GM12878 (cell line): Measurements from ENCODE around the gene GPR148. TPM values are rescaled to one million over a fixed set of nuclear protein-coding genes. Genes with fewer than 3 reads are reported as not detected.

ENCODE experiments used
- ATAC-seq: fragments of 200-7000 bp; cut with Tn5 transposase; 3 replicates; pipeline ENCODE4 v1.9.1; 2020; ENCODE audit warnings: mild to moderate bottlenecking, moderate library complexity
- BruUV-seq: library from RNA; stranded (reverse); fragments of 400-500 nt; replicated peaks from 2 replicates; lab custom pipeline; 2021; lab: Mats Ljungman, UMichigan
- CTCF ChIA-PET: fragments of 300-600 bp; sonication (Branson Sonifier 250); formaldehyde crosslinking; extraction: SDS; loops from one replicate; lab custom pipeline; 2021; ENCODE audit warnings: inconsistent platforms; lab: Yijun Ruan, JAX
- POLR2A ChIA-PET: fragments of 350-600 bp; formaldehyde crosslinking; extraction: SDS; loops from one replicate; lab custom pipeline; 2021; ENCODE audit warnings: inconsistent platforms; lab: Charles Lee
- RAD21 ChIA-PET: fragments of 300-600 bp; sonication (Branson Sonifier 250); formaldehyde crosslinking; loops from one replicate; lab custom pipeline; 2023; ENCODE audit warnings: antibody characterized with exemption; ENCODE audit not compliant: unreplicated experiment; lab: Charles Lee
- SMC1A ChIA-PET: fragments of 300-600 bp; sonication (Branson Sonifier 250); formaldehyde crosslinking; loops from one replicate; lab custom pipeline; 2023; ENCODE audit not compliant: unreplicated experiment, uncharacterized antibody; lab: Charles Lee
- DNase-seq: peaks from one replicate; pipeline ENCODE4 v3.0.0-alpha.2; 2011; ENCODE audit warnings: low read depth, low spot score
- FAIRE-seq: peaks from 3 replicates; lab custom pipeline; 2011; peaks lifted over from hg19 to GRCh38; lab: Jason Lieb, UNC
- H2AFZ ChIP-seq: 2 replicates; pipeline ENCODE4 v1.6.0; 2011; ENCODE audit warnings: low read depth, low read length, control low read depth; ENCODE audit not compliant: control insufficient read depth
- H3K27ac ChIP-seq: 2 replicates; pipeline ENCODE4 v1.5.1; 2011; ENCODE audit warnings: control low read depth; ENCODE audit not compliant: control insufficient read depth, insufficient read depth
- H3K27me3 ChIP-seq, 2 experiments: replicated peaks in 1 of 2; 2 replicates each; pipeline versions ENCODE4 v1.6.0 to v1.6.1; 2011; ENCODE audit warnings: low read length in 1 of 2; ENCODE audit not compliant: control insufficient read depth in 2 of 2, insufficient read depth in 2 of 2
- H3K36me3 ChIP-seq, 2 experiments: 2 replicates each; pipeline ENCODE4 v1.5.1; 2011; ENCODE audit warnings: low read length in 1 of 2; ENCODE audit not compliant: control insufficient read depth in 2 of 2, insufficient read depth in 2 of 2
- H3K4me1 ChIP-seq: 2 replicates; pipeline ENCODE4 v1.6.1; 2011; ENCODE audit warnings: mild to moderate bottlenecking, low read length, moderate library complexity, mixed read lengths; ENCODE audit not compliant: control insufficient read depth, insufficient read depth
- H3K4me2 ChIP-seq: 2 replicates; pipeline ENCODE4 v1.6.0; 2011; ENCODE audit warnings: control low read depth; ENCODE audit not compliant: control insufficient read depth, insufficient read depth
- H3K4me3 ChIP-seq: fragments of 200-600 bp; sonication (generic); 2 replicates; pipeline ENCODE4 v1.5.1; 2016
- H3K79me2 ChIP-seq: 2 replicates; pipeline ENCODE4 v1.6.0; 2011; ENCODE audit warnings: low read length; ENCODE audit not compliant: control insufficient read depth, insufficient read depth
- H3K9ac ChIP-seq: 2 replicates; pipeline ENCODE4 v1.8.0; 2011; ENCODE audit warnings: low read length, control low read depth, mixed read lengths; ENCODE audit not compliant: control insufficient read depth, insufficient read depth
- H3K9me3 ChIP-seq: replicated peaks from 3 replicates; pipeline ENCODE4 v1.5.1; 2011; ENCODE audit warnings: mild to moderate bottlenecking, low read length; ENCODE audit not compliant: control insufficient read depth, insufficient read depth
- H4K20me1 ChIP-seq: 2 replicates; pipeline ENCODE4 v1.6.0; 2011; ENCODE audit not compliant: control insufficient read depth, insufficient read depth
- CUX1 ChIP-seq: IDR thresholded peaks from 2 replicates; pipeline ENCODE4 v1.6.1; 2012; ENCODE audit warnings: improper control_type of control experiment, low read depth, low read length; ENCODE audit not compliant: insufficient replicate concordance
- IRF4 ChIP-seq: IDR thresholded peaks from 2 replicates; pipeline ENCODE4 v1.6.1; 2011; ENCODE audit warnings: low read depth, low read length
- KLF5 ChIP-seq: fragments of 450-650 bp; IDR thresholded peaks from 2 replicates; pipeline ENCODE4 v1.6.1; 2014; ENCODE audit warnings: mild to moderate bottlenecking; ENCODE audit not compliant: partially characterized antibody
- PAX8 ChIP-seq: fragments of 450-650 bp; IDR thresholded peaks from 2 replicates; pipeline ENCODE4 v1.6.1; 2017; ENCODE audit warnings: mild to moderate bottlenecking, moderate library complexity
- YBX1 ChIP-seq: fragments of 450-650 bp; IDR thresholded peaks from 2 replicates; pipeline ENCODE4 v1.6.1; 2016; ENCODE audit warnings: antibody characterized with exemption
- ZNF622 ChIP-seq: fragments of 450-650 bp; IDR thresholded peaks from 2 replicates; pipeline ENCODE4 v1.6.1; 2017; ENCODE audit warnings: mild to moderate bottlenecking, inconsistent platforms
- WGBS: methylation state at CpG from one replicate; pipeline ENCODE4 v1.1.6; 2016; ENCODE audit warnings: low lambda C conversion rate; ENCODE audit not compliant: insufficient replicate concordance, insufficient coverage; ENCODE audit errors: missing lambda C conversion rate; 5-methylcytosine and 5-hydroxymethylcytosine counted together
- in situ Hi-C: fragments of 300-500 bp; cut with MboI; formaldehyde crosslinking; loops from 9 replicates; pipeline ENCODE4 v1.14.3; 2018; ENCODE audit warnings: mixed read lengths
- intact Hi-C: fragments of 100-400 bp; cut with micrococcal nuclease; formaldehyde crosslinking; loops from one replicate; pipeline ENCODE4 v1.14.2; 2022; ENCODE audit not compliant: unreplicated experiment
- polyA plus RNA-seq, 11 experiments: library from polyadenylated mRNA; depleted of rRNA in 4 of 11; unstranded in 6 of 11; stranded (reverse) in 5 of 11; fragments of >200 nt; fragmentation: Nextera tagmentation in 4 of 11; fragmentation: Illumina TruSeq in 1 of 11; extraction: Ambion mirVana in 4 of 11; extraction: Trizol in 1 of 11; gene quantifications; 1 replicate in 1 of 11; 2 replicates in 10 of 11; pipeline versions ENCODE4 v1.2.1 to v1.2.3, GENCODE V29; 2011 to 2016; ENCODE audit warnings: inconsistent platforms in 2 of 11, missing spikeins in 2 of 11, low read depth in 1 of 11
- total RNA-seq, 4 experiments: library from RNA; depleted of rRNA in 3 of 4; stranded (reverse); fragments of >200 nt in 3 of 4; fragmentation: Illumina TruSeq in 1 of 4; extraction: Trizol in 1 of 4; gene quantifications; 2 replicates each; pipeline versions ENCODE4 v1.2.1 to v1.2.3, GENCODE V29; 2013 to 2021

GPR148 gene
- total and polyA plus RNA-seq, 10 of the 15 experiments (the other 5 are each of a cell fraction or from before 2014, with no cell fraction given), result not detected

GRCh38 chr2:130720036-130720435 lies 8.8 kb upstream of the GPR148 start:
- SMC1A ChIA-PET, result no interaction called here
- WGBS, result 52% methylated on average over 8 of the region's 8 CpGs
- no peak overlapping the region for H3K27ac ChIP-seq
- intact Hi-C loops, result no loop called here
- POLR2A ChIA-PET, result no interaction called here
- H3K27me3 ChIP-seq, result no peaks in the 10 kb centered on the region; a peak in 1 of 4 replicates
- no peak overlapping the region for H2AFZ ChIP-seq
- DNase-seq (no peak), FAIRE-seq (no peak), ATAC-seq (no peak)
- CTCF ChIA-PET, result no interaction called here
- H3K9me3 ChIP-seq, result no peaks in the 10 kb centered on the region; the same call in 2 of the 3 replicates
- no TSS peak for BruUV-seq
- in situ Hi-C loops, result no loop called here
- H3K4me2 ChIP-seq, result no peak overlapping the region
- no peaks in the 10 kb centered on the region for H3K36me3 ChIP-seq
- no peaks in the 10 kb centered on the region for H3K4me1 ChIP-seq
- TF ChIP-seq PAX8 (no peak), KLF5 (no peak), ZNF622 (no peak), CUX1 (no peak), IRF4 (no peak), YBX1 (no peak)
- H3K4me3 ChIP-seq, result no peak overlapping the region
- H3K9ac ChIP-seq, result no peak overlapping the region
- H3K79me2 ChIP-seq, result no peaks in the 10 kb centered on the region
- H4K20me1 ChIP-seq, result no peaks in the 10 kb centered on the region
- RAD21 ChIA-PET, result no interaction called here
